Progenitor cell of endocrine pancreas (in vitro differentiated cells): Measurements from ENCODE around the gene DCC. TPM values are rescaled to one million over a fixed set of nuclear protein-coding genes. Genes with fewer than 3 reads are reported as not detected.

ENCODE experiments used
- DNase-seq: peaks from one replicate; pipeline ENCODE4 v3.0.0; 2021; ENCODE audit warnings: low spot score; ENCODE audit not compliant: unreplicated experiment
- H3K27ac Mint-ChIP-seq: 2 replicates; pipeline ENCODE4 v1.8.0; 2021; ENCODE audit warnings: mild to moderate bottlenecking, moderate library complexity, mixed read lengths
- H3K27me3 Mint-ChIP-seq: 2 replicates; pipeline ENCODE4 v1.8.0; 2021; ENCODE audit warnings: mixed read lengths
- H3K36me3 Mint-ChIP-seq: 2 replicates; pipeline ENCODE4 v1.8.0; 2022; ENCODE audit warnings: mixed read lengths; ENCODE audit not compliant: insufficient read depth
- H3K4me1 Mint-ChIP-seq: 2 replicates; pipeline ENCODE4 v1.8.0; 2021; ENCODE audit warnings: low read depth, mixed read lengths
- H3K4me3 Mint-ChIP-seq: 2 replicates; pipeline ENCODE4 v1.8.0; 2021; ENCODE audit warnings: low read depth, mild to moderate bottlenecking, moderate library complexity, mixed read lengths
- H3K9me3 Mint-ChIP-seq: 2 replicates; pipeline ENCODE4 v1.8.0; 2021; ENCODE audit warnings: low read depth, mixed read lengths
- total RNA-seq: library from RNA; stranded (reverse); gene quantifications from 2 replicates; pipeline ENCODE4 v1.2.1, GENCODE V29; 2021
- TF ChIP-seq, protein P1 (sequence below): fragments of 200-600 bp; sonication (generic); IDR thresholded peaks from one replicate; pipeline ENCODE4 v1.5.0; 2021; ENCODE audit warnings: antibody characterized with exemption, mild to moderate bottlenecking; ENCODE audit not compliant: unreplicated experiment

Gene DCC
- total RNA-seq, 1 donor from 2014 or later = 8.4 TPM

DNA sequence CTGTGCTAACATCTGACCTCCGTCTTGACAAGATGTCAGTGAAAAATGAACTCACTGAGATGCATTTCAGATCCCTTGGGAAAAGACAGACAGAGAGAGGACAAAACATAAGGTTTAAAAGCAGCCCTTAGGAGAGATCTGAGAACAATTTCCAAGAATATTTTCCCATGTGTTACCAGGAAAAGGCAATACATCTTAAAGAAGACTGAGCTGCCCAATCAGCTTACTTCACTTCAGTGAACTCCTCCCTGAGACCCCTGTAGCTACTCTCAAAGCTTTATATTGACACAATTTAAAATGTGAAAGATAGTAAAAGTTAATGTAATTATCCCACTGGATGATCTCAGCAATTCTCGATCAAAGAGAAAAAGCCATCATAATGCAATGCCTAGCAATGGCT is 505.0 kb downstream of the DCC start:
- Mint-ChIP-seq H3K27ac (no peak overlapping the region), H3K27me3 (no peaks in the 10 kb centered on the region), H3K9me3 (no peaks in the 10 kb centered on the region), H3K36me3 (no peaks in the 10 kb centered on the region), H3K4me3 (no peak overlapping the region), H3K4me1 (peaks cover 4% of the 10 kb centered on the region)
- TF ChIP-seq, protein P1, sequence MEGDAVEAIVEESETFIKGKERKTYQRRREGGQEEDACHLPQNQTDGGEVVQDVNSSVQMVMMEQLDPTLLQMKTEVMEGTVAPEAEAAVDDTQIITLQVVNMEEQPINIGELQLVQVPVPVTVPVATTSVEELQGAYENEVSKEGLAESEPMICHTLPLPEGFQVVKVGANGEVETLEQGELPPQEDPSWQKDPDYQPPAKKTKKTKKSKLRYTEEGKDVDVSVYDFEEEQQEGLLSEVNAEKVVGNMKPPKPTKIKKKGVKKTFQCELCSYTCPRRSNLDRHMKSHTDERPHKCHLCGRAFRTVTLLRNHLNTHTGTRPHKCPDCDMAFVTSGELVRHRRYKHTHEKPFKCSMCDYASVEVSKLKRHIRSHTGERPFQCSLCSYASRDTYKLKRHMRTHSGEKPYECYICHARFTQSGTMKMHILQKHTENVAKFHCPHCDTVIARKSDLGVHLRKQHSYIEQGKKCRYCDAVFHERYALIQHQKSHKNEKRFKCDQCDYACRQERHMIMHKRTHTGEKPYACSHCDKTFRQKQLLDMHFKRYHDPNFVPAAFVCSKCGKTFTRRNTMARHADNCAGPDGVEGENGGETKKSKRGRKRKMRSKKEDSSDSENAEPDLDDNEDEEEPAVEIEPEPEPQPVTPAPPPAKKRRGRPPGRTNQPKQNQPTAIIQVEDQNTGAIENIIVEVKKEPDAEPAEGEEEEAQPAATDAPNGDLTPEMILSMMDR = no peak
- DNase-seq = no peak

DNA sequence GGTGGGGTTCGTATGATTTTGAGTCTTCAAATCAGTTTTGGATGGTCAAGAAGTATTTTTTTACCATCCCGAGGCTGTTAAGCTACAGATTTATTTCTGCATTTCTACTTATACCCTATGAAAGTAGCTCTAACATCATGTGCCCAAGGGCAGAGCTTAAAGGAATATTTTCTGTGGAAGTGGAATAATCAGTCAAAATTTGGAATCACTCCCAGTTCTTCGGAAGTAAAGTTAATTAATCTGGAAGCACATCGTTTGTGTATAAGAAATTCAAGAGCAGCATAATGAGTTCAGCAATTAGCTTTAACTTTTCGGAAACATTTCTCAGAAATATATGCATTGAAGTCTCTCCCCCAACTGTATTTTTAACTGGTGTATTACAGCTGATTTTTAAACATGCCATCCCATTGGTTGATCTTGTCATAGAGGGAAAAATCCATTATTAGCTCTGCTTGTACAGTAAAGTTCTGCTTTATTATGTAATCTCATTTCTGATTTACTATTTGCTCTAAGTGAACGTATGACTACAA is 510.1 kb downstream of the DCC start:
- no peak for DNase-seq
- TF ChIP-seq, protein P1 = no peak
- H3K4me3 Mint-ChIP-seq = no peak overlapping the region
- H3K27ac Mint-ChIP-seq = no peak overlapping the region
- no peaks in the 10 kb centered on the region for H3K27me3 Mint-ChIP-seq
- peaks cover 4% of the 10 kb centered on the region for H3K4me1 Mint-ChIP-seq
- no peaks in the 10 kb centered on the region for H3K9me3 Mint-ChIP-seq
- no peaks in the 10 kb centered on the region for H3K36me3 Mint-ChIP-seq

DNA sequence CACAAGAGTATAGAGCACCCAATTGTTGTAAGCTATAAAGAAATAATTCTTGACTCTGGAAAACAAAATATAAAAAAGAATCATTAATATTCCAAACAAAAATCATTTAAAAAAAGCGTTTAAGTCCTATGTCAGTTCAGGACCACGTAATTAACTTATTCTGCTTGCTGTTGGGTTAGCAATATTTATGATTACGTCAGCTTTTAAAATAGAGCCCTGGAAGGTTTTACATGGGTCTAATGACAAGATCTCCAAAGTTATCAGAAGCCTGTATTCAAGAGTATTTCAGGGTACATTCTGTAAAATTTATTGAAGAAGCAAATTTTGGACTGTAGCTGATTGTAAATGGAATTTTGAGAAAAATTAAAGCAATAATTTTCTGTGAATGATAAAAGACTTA is 521.6 kb downstream of the DCC start:
- H3K36me3 Mint-ChIP-seq = no peaks in the 10 kb centered on the region
- TF ChIP-seq, protein P1 = no peak
- DNase-seq = no peak
- H3K27ac Mint-ChIP-seq = no peak overlapping the region
- no peaks in the 10 kb centered on the region for H3K27me3 Mint-ChIP-seq
- H3K4me1 Mint-ChIP-seq = no peaks in the 10 kb centered on the region
- H3K4me3 Mint-ChIP-seq = no peak overlapping the region
- H3K9me3 Mint-ChIP-seq = peaks cover 11% of the 10 kb centered on the region

DNA sequence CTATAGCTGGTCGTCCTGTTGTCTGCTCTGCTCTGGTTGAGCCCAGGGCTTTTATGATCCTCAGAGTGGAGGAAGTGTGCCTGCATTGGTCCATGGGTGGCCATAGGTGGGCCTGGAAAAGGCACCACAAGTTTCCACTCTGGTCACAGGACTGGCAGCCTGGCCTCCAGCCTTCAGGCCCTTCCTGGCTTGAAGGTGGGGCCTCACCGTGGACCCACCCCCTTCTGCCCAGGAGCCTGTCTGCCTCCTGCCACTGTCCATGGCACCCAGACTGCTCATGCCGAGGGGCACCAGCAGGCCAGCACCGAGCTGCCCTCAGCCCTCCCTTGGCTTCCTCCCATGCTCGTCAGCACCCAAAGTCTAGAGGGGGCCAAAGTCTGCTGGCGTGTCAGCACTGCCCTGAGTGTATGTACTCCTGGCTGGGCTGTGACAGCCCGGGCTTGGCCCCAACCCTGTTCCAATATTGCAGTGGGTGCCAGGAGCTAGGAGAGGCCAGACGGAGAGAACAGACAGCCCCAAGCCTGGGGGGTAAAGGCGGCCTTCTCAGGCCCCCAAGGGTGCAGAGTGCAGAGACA is 529.4 kb downstream of the DCC start:
- no peak overlapping the region for H3K4me3 Mint-ChIP-seq
- TF ChIP-seq, protein P1 = no peak
- H3K9me3 Mint-ChIP-seq = peaks cover 14% of the 10 kb centered on the region
- no peaks in the 10 kb centered on the region for H3K4me1 Mint-ChIP-seq
- H3K36me3 Mint-ChIP-seq = no peaks in the 10 kb centered on the region
- no peak overlapping the region for H3K27ac Mint-ChIP-seq
- H3K27me3 Mint-ChIP-seq = no peaks in the 10 kb centered on the region
- DNase-seq = no peak

DNA sequence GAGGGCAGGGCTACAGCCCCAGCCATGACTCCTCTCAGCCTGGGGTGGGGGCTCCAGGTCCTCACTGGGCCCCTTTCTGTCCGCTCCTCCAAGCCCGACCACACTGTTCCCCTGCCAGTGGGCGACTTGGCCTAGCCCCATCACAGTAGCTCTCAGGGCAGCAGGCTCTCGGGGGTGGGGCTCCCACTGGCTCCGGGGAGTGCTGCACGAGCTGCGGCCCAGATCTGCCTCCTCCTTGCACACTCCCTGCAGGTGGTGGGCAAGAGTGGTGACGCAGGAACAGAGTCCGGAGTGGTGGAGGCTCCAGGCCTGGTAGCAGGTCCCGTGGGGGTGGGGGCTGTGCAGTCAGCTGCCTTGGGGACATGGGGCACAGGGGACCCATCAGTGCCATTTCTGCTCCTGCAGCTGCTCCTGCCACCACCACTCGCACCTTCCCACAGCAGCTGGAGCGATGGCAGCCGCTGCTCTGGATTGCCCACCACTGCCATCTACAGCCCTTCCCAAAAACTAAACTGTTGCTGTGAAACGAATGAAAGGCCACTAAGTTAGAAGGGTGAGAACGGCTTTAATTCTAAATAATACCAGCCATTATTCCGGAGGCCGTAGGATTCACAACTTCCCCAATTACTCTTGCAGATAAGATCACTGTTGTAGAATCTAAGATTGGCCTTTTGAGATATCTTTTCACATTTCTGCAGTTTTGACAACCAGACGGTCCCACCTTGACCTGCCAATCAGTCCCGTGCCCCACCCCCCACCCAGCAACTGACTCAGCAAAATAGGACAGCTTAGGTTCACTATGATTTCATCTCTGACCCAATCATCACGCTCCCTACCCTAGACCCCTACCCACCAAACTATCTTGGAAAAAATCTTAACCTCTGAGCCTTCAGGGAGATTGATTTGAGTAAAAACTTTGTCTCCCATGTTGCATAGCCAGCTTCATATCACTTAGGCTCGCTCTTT is 530.2 kb downstream of the DCC start:
- peaks cover 14% of the 10 kb centered on the region for H3K9me3 Mint-ChIP-seq
- no peaks in the 10 kb centered on the region for H3K4me1 Mint-ChIP-seq
- DNase-seq = no peak
- H3K27ac Mint-ChIP-seq = no peak overlapping the region
- H3K36me3 Mint-ChIP-seq = no peaks in the 10 kb centered on the region
- no peaks in the 10 kb centered on the region for H3K27me3 Mint-ChIP-seq
- TF ChIP-seq, protein P1 = peak; percentile 59
- no peak overlapping the region for H3K4me3 Mint-ChIP-seq
